ENCODE measurements around the gene B4GALT5.
"Not testable (repeated sequence)": the region's sequence is repeated elsewhere in the genome, so short reads cannot be mapped to it uniquely, and the experiment has no call there.

Gene B4GALT5

GRCh38 chr20:49729780-49730179 is 16.1 kb upstream of the B4GALT5 start:
- no peak for FAIRE-seq

- no peak for FAIRE-seq
Observed at GRCh38 chr20:49727894-49728885, 14.5 kb upstream of the B4GALT5 start.

- no peak for FAIRE-seq
Observed at GRCh38 chr20:49727478-49727877, 13.8 kb upstream of the B4GALT5 start.

GRCh38 chr20:49725694-49726093 is 12.0 kb upstream of the B4GALT5 start:
- no peak for FAIRE-seq

GRCh38 chr20:49725224-49725606 is 11.5 kb upstream of the B4GALT5 start:
- FAIRE-seq, result not testable (repeated sequence)

- FAIRE-seq, result no peak
Observed at GRCh38 chr20:49724408-49725223, 10.9 kb upstream of the B4GALT5 start.

GRCh38 chr20:49723758-49724157 is 10.1 kb upstream of the B4GALT5 start:
- not testable (repeated sequence) for FAIRE-seq

GRCh38 chr20:49721326-49721725 is 7.6 kb upstream of the B4GALT5 start:
- FAIRE-seq, result not testable (repeated sequence)

GRCh38 chr20:49715466-49715865 is 1.8 kb upstream of the B4GALT5 start:
- FAIRE-seq, result no peak

- FAIRE-seq, result no peak
Observed at GRCh38 chr20:49712996-49713752, 504 bp downstream of the B4GALT5 start.

- no peak for FAIRE-seq
Observed at GRCh38 chr20:49712646-49712995, 1.1 kb downstream of the B4GALT5 start.

- no peak for FAIRE-seq
Observed at GRCh38 chr20:49712118-49712517, 1.6 kb downstream of the B4GALT5 start.

- FAIRE-seq, result no peak
Observed at GRCh38 chr20:49711667-49711987, 2.1 kb downstream of the B4GALT5 start.

- no peak for FAIRE-seq
Observed at GRCh38 chr20:49710971-49711666, 2.6 kb downstream of the B4GALT5 start.

- FAIRE-seq, result no peak
Observed at GRCh38 chr20:49707118-49707517, 6.6 kb downstream of the B4GALT5 start.

- FAIRE-seq, result no peak
Observed at GRCh38 chr20:49706630-49707091, 7.0 kb downstream of the B4GALT5 start.

- not testable (repeated sequence) for FAIRE-seq
Observed at GRCh38 chr20:49705893-49706292, 7.8 kb downstream of the B4GALT5 start.

- no peak for FAIRE-seq
Observed at GRCh38 chr20:49705358-49705757, 8.3 kb downstream of the B4GALT5 start.

- FAIRE-seq, result no peak
Observed at GRCh38 chr20:49704932-49705336, 8.7 kb downstream of the B4GALT5 start.

- no peak for FAIRE-seq
Observed at GRCh38 chr20:49701916-49702315, 11.8 kb downstream of the B4GALT5 start.

- no peak for FAIRE-seq
Observed at GRCh38 chr20:49701241-49701790, 12.4 kb downstream of the B4GALT5 start.

Measured in endometrium (tissue), 2 donors.